Gastroesophageal sphincter (tissue), 4 donors: ENCODE results near the gene EPHA10. TPM values are rescaled to one million over a fixed set of nuclear protein-coding genes. Genes with fewer than 3 reads are reported as not detected.

ENCODE experiments used
- ATAC-seq: fragments of 150-250 bp; one replicate; pipeline ENCODE4 v1.9.1; 2016; ENCODE audit warnings: mild to moderate bottlenecking, moderate library complexity
- H3K27ac ChIP-seq, 4 donors: fragments of 200-600 bp; sonication (generic) in 3 of 4; 1 replicate in 3 of 4; 2 replicates in 1 of 4; pipeline ENCODE4 v1.5.1; 2016 to 2019
- H3K27me3 ChIP-seq: fragments of 200-600 bp; sonication (generic); one replicate; pipeline ENCODE4 v1.5.1; 2019
- H3K36me3 ChIP-seq, 2 donors: fragments of 200-600 bp; sonication (generic); one replicate each; pipeline ENCODE4 v1.5.1; 2019; ENCODE audit warnings: control low read depth in 1 of 2
- H3K4me1 ChIP-seq, 3 donors: fragments of 200-600 bp; sonication (generic); 1 replicate in 2 of 3; 2 replicates in 1 of 3; pipeline ENCODE4 v1.5.1; 2016 to 2019; ENCODE audit warnings: control low read depth in 2 of 3
- H3K4me3 ChIP-seq, 2 donors: fragments of 200-600 bp; sonication (generic); one replicate each; pipeline ENCODE4 v1.5.1; 2019; ENCODE audit warnings: mild to moderate bottlenecking in 1 of 2, moderate library complexity in 1 of 2
- H3K9me3 ChIP-seq, 3 donors: fragments of 200-600 bp; sonication (generic); one replicate each; pipeline ENCODE4 v1.5.1; 2017 to 2019; ENCODE audit warnings: control low read depth in 2 of 3
- EP300 ChIP-seq: sonication (generic); formaldehyde crosslinking; IDR thresholded peaks from one replicate; pipeline ENCODE4 v1.6.1; 2017; ENCODE audit warnings: antibody characterized with exemption, mild to moderate bottlenecking
- POLR2A ChIP-seq, 2 donors: fragments of 450-650 bp; IDR thresholded peaks; one replicate each; pipeline ENCODE4 v1.6.1; 2017; ENCODE audit warnings: antibody characterized with exemption in 2 of 2, mild to moderate bottlenecking in 2 of 2, moderate library complexity in 1 of 2
- POLR2AphosphoS5 ChIP-seq: sonication (generic); formaldehyde crosslinking; IDR thresholded peaks from one replicate; pipeline ENCODE4 v1.6.1; 2017; ENCODE audit warnings: antibody characterized with exemption
- WGBS, 2 donors: methylation state at CpG; one replicate each; pipeline ENCODE4 v1.1.5; 2018; ENCODE audit warnings: low coverage in 1 of 2; 5-methylcytosine and 5-hydroxymethylcytosine counted together
- small RNA-seq, 4 donors: library from RNA; depleted of rRNA; stranded (forward); fragments of <200 nt; gene quantifications; one replicate each; pipeline ENCODE3, GENCODE V24; 2016
- total RNA-seq, 4 donors: library from RNA; depleted of rRNA; stranded (reverse); fragments of >200 nt; gene quantifications; one replicate each; pipeline ENCODE4 v1.1.0, GENCODE V29; 2016
- TF ChIP-seq, protein P1 (sequence below), 4 experiments: fragments of 200-600 bp in 2 of 4; fragments of 450-650 bp in 2 of 4; sonication (generic) in 1 of 4; IDR thresholded peaks; one replicate each; pipeline ENCODE4 v1.5.1; 2017 to 2019; ENCODE audit warnings: antibody characterized with exemption in 4 of 4, mild to moderate bottlenecking in 2 of 4, moderate library complexity in 2 of 4

EPHA10 gene
- total RNA-seq, 4 donors from 2014 or later, result 0.12 to 0.93 (median 0.51) TPM

- no peak for ATAC-seq
- no peak overlapping the region for H3K27ac ChIP-seq
- WGBS, 2 donors, result 65 to 68% methylated on average over 6 of the region's 6 CpGs
Measured at GRCh38 chr1:37671261-37671660, 93.7 kb downstream of the EPHA10 start.

DNA sequence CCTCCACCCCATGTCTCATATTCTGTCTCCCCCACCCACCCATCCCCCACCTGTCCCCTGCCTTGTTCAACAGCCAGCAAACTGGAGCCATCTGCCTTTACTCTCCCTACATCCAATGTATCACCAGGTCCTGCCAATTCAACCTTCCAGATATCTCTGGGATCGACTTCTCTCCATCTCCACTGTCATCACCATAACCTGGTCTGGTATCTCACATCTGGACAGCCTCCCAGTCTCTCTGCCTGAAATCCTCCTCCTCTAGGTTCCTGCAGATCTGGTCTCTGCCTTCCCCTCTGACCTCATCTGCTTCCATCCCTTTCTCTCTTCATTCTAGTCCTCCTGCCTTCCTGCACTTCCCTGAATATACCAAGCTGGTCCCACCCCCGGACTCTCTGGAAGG lies 94.8 kb downstream of the EPHA10 start:
- Histone ChIP-seq H3K36me3 (no peaks in the 10 kb centered on the region), H3K27me3 (peaks cover 62% of the 10 kb centered on the region), H3K4me3 (no peak overlapping the region), H3K4me1 (no peaks in the 10 kb centered on the region), H3K9me3 (no peaks in the 10 kb centered on the region), H3K27ac (no peak overlapping the region)
- 57% methylated on average over 2 of the region's 2 CpGs; no CpG with 5 or more reads in 1 of the 2 donors for WGBS, 2 donors
- ATAC-seq, result no peak
- TF ChIP-seq, protein P1, sequence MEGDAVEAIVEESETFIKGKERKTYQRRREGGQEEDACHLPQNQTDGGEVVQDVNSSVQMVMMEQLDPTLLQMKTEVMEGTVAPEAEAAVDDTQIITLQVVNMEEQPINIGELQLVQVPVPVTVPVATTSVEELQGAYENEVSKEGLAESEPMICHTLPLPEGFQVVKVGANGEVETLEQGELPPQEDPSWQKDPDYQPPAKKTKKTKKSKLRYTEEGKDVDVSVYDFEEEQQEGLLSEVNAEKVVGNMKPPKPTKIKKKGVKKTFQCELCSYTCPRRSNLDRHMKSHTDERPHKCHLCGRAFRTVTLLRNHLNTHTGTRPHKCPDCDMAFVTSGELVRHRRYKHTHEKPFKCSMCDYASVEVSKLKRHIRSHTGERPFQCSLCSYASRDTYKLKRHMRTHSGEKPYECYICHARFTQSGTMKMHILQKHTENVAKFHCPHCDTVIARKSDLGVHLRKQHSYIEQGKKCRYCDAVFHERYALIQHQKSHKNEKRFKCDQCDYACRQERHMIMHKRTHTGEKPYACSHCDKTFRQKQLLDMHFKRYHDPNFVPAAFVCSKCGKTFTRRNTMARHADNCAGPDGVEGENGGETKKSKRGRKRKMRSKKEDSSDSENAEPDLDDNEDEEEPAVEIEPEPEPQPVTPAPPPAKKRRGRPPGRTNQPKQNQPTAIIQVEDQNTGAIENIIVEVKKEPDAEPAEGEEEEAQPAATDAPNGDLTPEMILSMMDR (IDR thresholded peaks at IDR 0.05), result no peak
- TF ChIP-seq POLR2A (IDR thresholded peaks at IDR 0.05) (no peak), POLR2AphosphoS5 (no peak), EP300 (no peak)

More at GRCh38 chr1:37671261-37671660, 93.7 kb downstream of the EPHA10 start:
- no peak overlapping the region for H3K4me3 ChIP-seq
- no peaks in the 10 kb centered on the region for H3K36me3 ChIP-seq
- TF ChIP-seq EP300, result no peak
- TF ChIP-seq POLR2A (IDR thresholded peaks at IDR 0.05), result no peak
- TF ChIP-seq POLR2AphosphoS5, result no peak
- TF ChIP-seq, protein P1 (IDR thresholded peaks at IDR 0.05), result no peak
- H3K4me1 ChIP-seq, result peaks cover 0 to 8% (median 0%) of the 10 kb centered on the region in 3 donors
- H3K9me3 ChIP-seq, result no peaks in the 10 kb centered on the region
- H3K27me3 ChIP-seq, result peaks cover 62% of the 10 kb centered on the region

GRCh38 chr1:37667023-37667671 lies 97.8 kb downstream of the EPHA10 start:
- 47% methylated on average over 2 of the region's 17 CpGs; no CpG with 5 or more reads in 1 of the 2 donors for WGBS, 2 donors
- Histone ChIP-seq H3K4me3 (no peak overlapping the region), H3K9me3 (no peaks in the 10 kb centered on the region), H3K36me3 (no peaks in the 10 kb centered on the region), H3K27me3 (peaks cover 59% of the 10 kb centered on the region), H3K4me1 (no peaks in the 10 kb centered on the region), H3K27ac (no peak overlapping the region)
- TF ChIP-seq POLR2A (IDR thresholded peaks at IDR 0.05), result no peak
- TF ChIP-seq, protein P1 (IDR thresholded peaks at IDR 0.05), result no peak
- TF ChIP-seq POLR2AphosphoS5, result no peak
- TF ChIP-seq EP300, result no peak
- ATAC-seq, result no peak

DNA sequence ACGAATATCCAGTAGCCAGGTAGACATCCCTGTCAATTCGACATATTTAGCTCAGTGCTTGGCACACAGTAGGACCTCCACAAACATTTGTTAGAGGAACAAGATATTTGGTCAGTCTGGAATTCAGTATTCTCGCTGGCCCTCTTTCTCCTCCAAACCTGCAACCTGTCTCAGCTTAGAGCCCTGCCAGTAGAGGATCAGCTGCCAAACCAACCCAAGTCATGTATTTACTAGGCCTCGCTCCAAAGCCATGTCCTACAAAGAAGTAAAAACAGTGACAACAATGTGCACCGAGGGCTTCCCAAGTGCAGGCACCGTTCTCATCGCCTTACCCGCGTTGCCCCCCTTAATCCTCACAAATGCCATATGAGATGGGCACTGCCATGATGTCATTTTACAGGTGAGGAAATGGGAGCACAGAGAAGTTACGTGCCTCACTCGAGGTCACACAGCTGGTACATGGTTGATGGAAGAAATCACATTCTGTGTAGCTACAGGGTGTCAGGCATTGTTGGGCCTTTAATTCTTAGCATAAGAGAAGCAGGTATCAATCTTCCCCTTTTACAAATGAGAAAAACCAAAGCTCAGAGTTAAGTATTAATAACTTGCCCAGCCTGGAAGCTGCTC lies 98.6 kb downstream of the EPHA10 start:
- TF ChIP-seq, protein P1 (IDR thresholded peaks at IDR 0.05), result no peak
- TF ChIP-seq EP300 (no peak), POLR2A (IDR thresholded peaks at IDR 0.05) (no peak), POLR2AphosphoS5 (no peak)
- no peak for ATAC-seq
- Histone ChIP-seq H3K9me3 (no peaks in the 10 kb centered on the region), H3K4me3 (no peak overlapping the region), H3K27me3 (peaks cover 59% of the 10 kb centered on the region), H3K27ac (no peak overlapping the region), H3K36me3 (no peaks in the 10 kb centered on the region), H3K4me1 (no peaks in the 10 kb centered on the region)
- 81 to 82% methylated on average over 6 to 11 of the region's 11 CpGs for WGBS, 2 donors

Small RNA genes within 50 kb of the gene (small RNA-seq; reads per million reads assigned to genes)
- 0 reads per million in 4 donors for gene RF00019

Other genes starting within 250 kb of the EPHA10 start
- gene SNIP1, start 210.8 kb downstream of the EPHA10 start, total RNA-seq, result 10 to 100 TPM; 10.3 to 17.8 (median 14.1) TPM
- 10 to 100 TPM; 10.2 to 15.7 (median 12.6) TPM for gene DNALI1, start 208.2 kb downstream of the EPHA10 start, total RNA-seq
- gene GNL2, start 169.2 kb downstream of the EPHA10 start, total RNA-seq, result 10 to 100 TPM; 26.7 to 43.2 (median 29.7) TPM
- 1 to 10 TPM in 3 of 4 donors, under 1 TPM in 1; 0.47 to 4.0 (median 2.5) TPM for gene RSPO1, start 130.2 kb downstream of the EPHA10 start, total RNA-seq
- 1 to 10 TPM in 1 of 4 donors, under 1 TPM in 3; 0.13 to 1.1 (median 0.67) TPM for gene CDCA8, start 72.6 kb downstream of the EPHA10 start, total RNA-seq
- gene MANEAL, start 28.7 kb upstream of the EPHA10 start, total RNA-seq, result 1 to 10 TPM; 1.5 to 2.8 (median 2.7) TPM
- 10 to 100 TPM; 53.7 to 73.0 (median 62.5) TPM for gene C1orf122, start 42.7 kb upstream of the EPHA10 start, total RNA-seq
- gene YRDC, start 43.1 kb upstream of the EPHA10 start, total RNA-seq, result 10 to 100 TPM; 13.6 to 16.9 (median 15.4) TPM
- 1 to 10 TPM; 3.8 to 7.6 (median 5.4) TPM for gene MTF1, start 94.5 kb upstream of the EPHA10 start, total RNA-seq
- gene INPP5B, start 181.9 kb upstream of the EPHA10 start, total RNA-seq, result 10 to 100 TPM; 32.6 to 80.8 (median 37.7) TPM
- 10 to 100 TPM; 44.0 to 61.9 (median 50.9) TPM for gene SF3A3, start 224.9 kb upstream of the EPHA10 start, total RNA-seq
- gene FHL3, start 240.4 kb upstream of the EPHA10 start, total RNA-seq, result 10 to 100 TPM; 25.8 to 58.4 (median 30.6) TPM
- 10 to 100 TPM; 50.7 to 79.2 (median 59.8) TPM for gene UTP11, start 247.6 kb upstream of the EPHA10 start, total RNA-seq